Prostate gland (tissue), 2 donors: Measurements from ENCODE around the gene HARBI1. TPM values are rescaled to one million over a fixed set of nuclear protein-coding genes. Genes with fewer than 3 reads are reported as not detected.

Experiments used
- DNase-seq: peaks from one replicate; pipeline ENCODE4 v3.0.0-alpha.2; 2019; ENCODE audit warnings: low spot score
- H3K27ac ChIP-seq, 2 donors: fragments of 200-600 bp; sonication (generic); 2 replicates each; pipeline ENCODE4 v1.5.1; 2017 to 2019
- H3K27me3 ChIP-seq: fragments of 200-600 bp; sonication (generic); replicated peaks from 2 replicates; pipeline ENCODE4 v1.5.1; 2019; ENCODE audit not compliant: insufficient read depth
- H3K36me3 ChIP-seq, 2 donors: fragments of 200-600 bp; sonication (generic); 1 replicate in 1 of 2; 2 replicates in 1 of 2; pipeline versions ENCODE4 v1.5.1 to v1.8.1; 2017 to 2019
- H3K4me1 ChIP-seq: fragments of 200-600 bp; sonication (generic); replicated peaks from 2 replicates; pipeline ENCODE4 v1.5.1; 2019
- H3K4me3 ChIP-seq, 2 donors: fragments of 200-600 bp; sonication (generic); 2 replicates each; pipeline ENCODE4 v1.5.1; 2017 to 2019
- H3K9me3 ChIP-seq: fragments of 200-600 bp; sonication (generic); 2 replicates; pipeline ENCODE4 v1.5.1; 2017
- POLR2A ChIP-seq: fragments of 450-650 bp; IDR thresholded peaks from one replicate; pipeline ENCODE4 v1.6.1; 2016; ENCODE audit warnings: antibody characterized with exemption, mild to moderate bottlenecking
- POLR2AphosphoS5 ChIP-seq: sonication (generic); formaldehyde crosslinking; IDR thresholded peaks from one replicate; pipeline ENCODE4 v1.6.1; 2017; ENCODE audit warnings: antibody characterized with exemption
- WGBS: methylation state at CpG from one replicate; pipeline ENCODE4 v1.1.5; 2018; 5-methylcytosine and 5-hydroxymethylcytosine counted together
- intact Hi-C: fragments of 100-400 bp; cut with DNase I; formaldehyde crosslinking; loops from one replicate; pipeline ENCODE4 v1.14.2; 2022
- total RNA-seq, 2 donors: library from RNA; depleted of rRNA; stranded (reverse); fragments of >200 nt; gene quantifications; one replicate each; pipeline ENCODE4 v1.1.0, GENCODE V29; 2016
- TF ChIP-seq, protein P1 (sequence below), 4 experiments: fragments of 200-600 bp in 2 of 4; fragments of 450-650 bp in 2 of 4; sonication (generic) in 2 of 4; IDR thresholded peaks; 1 replicate in 3 of 4; 2 replicates in 1 of 4; pipeline ENCODE4 v1.5.1; 2016 to 2019; ENCODE audit warnings: antibody characterized with exemption in 4 of 4, mild to moderate bottlenecking in 2 of 4, moderate library complexity in 2 of 4

The HARBI1 gene
- total RNA-seq, 2 donors from 2014 or later: 3.1 to 4.1 TPM

DNA sequence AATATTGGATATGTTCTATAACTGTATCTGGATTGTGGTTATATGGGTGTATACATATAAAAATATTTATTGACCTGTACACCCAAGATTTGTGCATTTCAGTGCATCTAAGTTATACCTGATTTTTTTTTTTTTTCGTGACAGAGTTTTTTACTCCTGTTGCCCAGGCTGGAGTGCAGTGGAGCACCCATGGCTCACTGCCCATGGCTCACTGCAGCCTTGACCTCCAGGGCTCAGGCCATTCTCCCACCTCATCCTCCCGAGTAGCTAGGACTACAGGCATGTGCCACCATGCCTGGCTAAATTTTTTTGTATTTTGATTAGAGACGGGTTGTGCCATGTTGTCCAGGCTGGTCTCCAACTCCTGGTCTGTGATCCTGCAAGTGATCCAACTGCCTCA is 24.6 kb upstream of the HARBI1 start:
- intact Hi-C loops: no loop called here
- TF ChIP-seq, protein P1, sequence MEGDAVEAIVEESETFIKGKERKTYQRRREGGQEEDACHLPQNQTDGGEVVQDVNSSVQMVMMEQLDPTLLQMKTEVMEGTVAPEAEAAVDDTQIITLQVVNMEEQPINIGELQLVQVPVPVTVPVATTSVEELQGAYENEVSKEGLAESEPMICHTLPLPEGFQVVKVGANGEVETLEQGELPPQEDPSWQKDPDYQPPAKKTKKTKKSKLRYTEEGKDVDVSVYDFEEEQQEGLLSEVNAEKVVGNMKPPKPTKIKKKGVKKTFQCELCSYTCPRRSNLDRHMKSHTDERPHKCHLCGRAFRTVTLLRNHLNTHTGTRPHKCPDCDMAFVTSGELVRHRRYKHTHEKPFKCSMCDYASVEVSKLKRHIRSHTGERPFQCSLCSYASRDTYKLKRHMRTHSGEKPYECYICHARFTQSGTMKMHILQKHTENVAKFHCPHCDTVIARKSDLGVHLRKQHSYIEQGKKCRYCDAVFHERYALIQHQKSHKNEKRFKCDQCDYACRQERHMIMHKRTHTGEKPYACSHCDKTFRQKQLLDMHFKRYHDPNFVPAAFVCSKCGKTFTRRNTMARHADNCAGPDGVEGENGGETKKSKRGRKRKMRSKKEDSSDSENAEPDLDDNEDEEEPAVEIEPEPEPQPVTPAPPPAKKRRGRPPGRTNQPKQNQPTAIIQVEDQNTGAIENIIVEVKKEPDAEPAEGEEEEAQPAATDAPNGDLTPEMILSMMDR (IDR thresholded peaks at IDR 0.05): no peak
- TF ChIP-seq POLR2AphosphoS5: no peak
- H3K9me3 ChIP-seq: no peaks in the 10 kb centered on the region
- no peak for DNase-seq
- no peaks in the 10 kb centered on the region for H3K4me1 ChIP-seq
- no peaks in the 10 kb centered on the region for H3K36me3 ChIP-seq
- no peaks in the 10 kb centered on the region for H3K27me3 ChIP-seq
- H3K4me3 ChIP-seq: no peak overlapping the region
- no peak overlapping the region for H3K27ac ChIP-seq
- WGBS: 83% methylated on average over 3 of the region's 3 CpGs

DNA sequence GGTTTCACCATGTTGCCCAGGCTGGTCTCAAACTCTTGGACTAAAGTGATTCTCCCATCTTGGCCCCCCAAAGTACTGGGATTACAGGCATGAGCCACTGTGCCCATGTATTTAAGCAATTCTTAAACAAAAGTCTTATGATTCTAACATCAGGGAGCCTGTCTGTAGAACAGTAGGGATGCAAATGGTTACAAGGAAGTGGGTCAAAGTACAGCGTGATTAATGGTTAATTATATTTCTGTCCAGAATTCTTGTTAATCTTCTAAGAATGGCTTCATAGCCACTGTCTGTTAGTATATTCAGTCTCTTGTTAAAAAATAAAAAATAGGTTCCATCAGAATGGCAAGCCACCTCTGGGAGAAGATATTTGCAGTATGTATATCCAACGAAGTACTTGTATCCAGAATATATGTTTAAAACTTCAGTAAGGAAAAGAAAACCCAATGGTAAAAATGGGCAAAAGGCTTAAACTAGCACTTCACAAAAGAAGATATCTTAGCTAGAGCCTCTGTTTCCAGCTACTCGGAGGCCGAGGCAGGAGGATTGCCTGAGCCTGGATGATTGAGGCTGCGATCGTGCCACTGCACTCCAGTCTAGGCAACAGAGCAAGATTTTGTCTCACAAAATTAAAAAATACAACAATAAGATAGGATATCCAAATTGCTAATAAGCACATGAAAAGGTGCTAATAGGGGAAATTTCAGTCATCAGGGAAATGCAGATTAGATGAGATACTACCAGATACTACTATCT is 23.2 kb upstream of the HARBI1 start:
- no peaks in the 10 kb centered on the region for H3K27me3 ChIP-seq
- H3K4me1 ChIP-seq: no peaks in the 10 kb centered on the region
- H3K9me3 ChIP-seq: no peaks in the 10 kb centered on the region
- no peak for DNase-seq
- H3K4me3 ChIP-seq: no peak overlapping the region
- H3K27ac ChIP-seq: no peak overlapping the region
- intact Hi-C loops: no loop called here
- WGBS: 96% methylated on average over 6 of the region's 6 CpGs
- no peaks in the 10 kb centered on the region for H3K36me3 ChIP-seq
- TF ChIP-seq POLR2AphosphoS5: no peak
- TF ChIP-seq, protein P1 (IDR thresholded peaks at IDR 0.05): no peak

DNA sequence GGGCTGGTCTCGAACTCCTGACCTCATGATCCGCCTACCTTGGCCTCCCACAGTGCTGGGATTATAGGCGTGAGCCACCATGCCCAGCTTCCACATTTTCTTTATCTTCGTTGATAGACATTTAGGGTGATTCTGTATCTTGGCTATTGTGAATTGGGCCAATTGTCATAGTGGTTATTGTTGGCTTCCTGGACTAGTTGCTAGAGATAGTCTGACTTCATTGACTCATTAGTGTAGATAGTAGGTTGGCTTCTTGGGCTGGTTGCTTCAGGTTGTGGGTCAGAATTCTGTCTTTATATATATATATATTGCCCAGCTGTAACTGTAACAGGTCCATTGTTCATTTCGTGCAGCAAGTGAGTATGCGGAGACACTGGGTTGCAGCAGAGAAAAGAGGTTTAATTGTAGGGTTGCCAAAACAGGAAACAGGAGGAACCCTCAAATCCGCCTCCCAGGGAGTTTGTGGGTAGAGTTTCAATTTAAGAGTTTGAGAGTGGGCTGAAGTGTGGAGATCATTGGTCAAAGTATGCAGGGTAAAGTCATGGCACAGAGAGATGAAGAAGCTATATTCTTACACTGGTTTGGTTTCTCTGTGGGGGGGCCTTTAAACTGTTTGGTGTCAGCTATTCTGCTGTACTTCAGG is 22.3 kb upstream of the HARBI1 start:
- no peak overlapping the region for H3K4me3 ChIP-seq
- intact Hi-C loops: no loop called here
- no peak for DNase-seq
- H3K36me3 ChIP-seq: no peaks in the 10 kb centered on the region
- TF ChIP-seq, protein P1 (IDR thresholded peaks at IDR 0.05): no peak
- no peak for TF ChIP-seq POLR2A
- TF ChIP-seq POLR2AphosphoS5: no peak
- no peaks in the 10 kb centered on the region for H3K9me3 ChIP-seq
- no peaks in the 10 kb centered on the region for H3K27me3 ChIP-seq
- no peak overlapping the region for H3K27ac ChIP-seq
- 95% methylated on average over 7 of the region's 7 CpGs for WGBS
- H3K4me1 ChIP-seq: no peaks in the 10 kb centered on the region

DNA sequence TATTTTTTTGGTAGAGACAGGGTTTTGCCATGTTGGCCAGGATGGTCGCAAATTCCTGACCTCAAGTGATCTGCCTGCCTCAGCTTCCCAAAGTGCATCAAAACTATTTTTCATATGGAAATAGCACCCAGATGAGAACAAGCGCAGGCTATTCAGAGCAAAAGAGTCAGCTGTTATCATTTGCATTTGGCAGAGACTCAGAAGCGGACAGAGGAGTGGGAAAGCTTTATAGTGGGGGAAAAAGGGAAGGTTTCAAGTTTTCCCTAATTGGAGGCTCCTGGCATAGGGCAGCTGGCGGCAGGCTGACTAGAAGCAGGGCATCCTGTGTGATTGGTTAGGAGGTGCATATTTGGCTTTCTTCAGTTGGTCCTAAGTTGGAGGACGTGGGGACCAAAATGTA is 20.5 kb upstream of the HARBI1 start:
- 95% methylated on average over 5 of the region's 5 CpGs for WGBS
- Histone ChIP-seq H3K27ac (no peak overlapping the region), H3K9me3 (no peaks in the 10 kb centered on the region), H3K4me1 (no peaks in the 10 kb centered on the region), H3K4me3 (no peak overlapping the region), H3K27me3 (no peaks in the 10 kb centered on the region), H3K36me3 (no peaks in the 10 kb centered on the region)
- no peak for TF ChIP-seq POLR2AphosphoS5
- TF ChIP-seq POLR2A: no peak
- TF ChIP-seq, protein P1 (IDR thresholded peaks at IDR 0.05): no peak
- intact Hi-C loops: no loop called here
- DNase-seq: no peak
